HL-60/S4 treated with retinoic acid at 250 ng/mL for 4 days and 3 days (cell line): ENCODE data around the gene TFEC.

Experiments used
- in situ Hi-C: fragments of 300-500 bp; cut with MboI; formaldehyde crosslinking; loops from 2 replicates; pipeline ENCODE4 v1.7.0; 2022; ENCODE audit warnings: low sequenced_read_pairs

TFEC gene

GRCh38 chr7:115995701-115996100 lies 34.9 kb downstream of the TFEC start:
- in situ Hi-C loops: no loop called here

- in situ Hi-C loops: no loop called here
Observed at GRCh38 chr7:115988401-115988800, 42.2 kb downstream of the TFEC start.

DNA sequence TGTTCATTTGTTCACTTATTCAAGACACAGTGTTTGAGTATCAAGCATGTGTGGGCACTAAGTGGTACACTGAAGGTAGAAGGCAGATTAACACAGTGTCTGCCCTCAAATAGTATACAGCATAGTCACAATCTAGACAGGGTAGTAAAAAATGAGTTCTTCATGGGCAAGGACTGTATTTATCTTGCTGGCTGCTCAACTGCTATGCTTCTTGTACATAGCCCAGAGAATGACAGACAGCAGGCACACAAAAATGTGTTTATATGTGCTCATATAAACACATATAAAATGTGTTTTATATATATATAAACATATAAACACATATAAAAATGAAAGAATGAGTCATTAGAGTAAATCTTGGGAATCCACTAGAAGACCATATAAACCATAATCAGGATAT lies 43.1 kb downstream of the TFEC start:
- in situ Hi-C loops: no loop called here

DNA sequence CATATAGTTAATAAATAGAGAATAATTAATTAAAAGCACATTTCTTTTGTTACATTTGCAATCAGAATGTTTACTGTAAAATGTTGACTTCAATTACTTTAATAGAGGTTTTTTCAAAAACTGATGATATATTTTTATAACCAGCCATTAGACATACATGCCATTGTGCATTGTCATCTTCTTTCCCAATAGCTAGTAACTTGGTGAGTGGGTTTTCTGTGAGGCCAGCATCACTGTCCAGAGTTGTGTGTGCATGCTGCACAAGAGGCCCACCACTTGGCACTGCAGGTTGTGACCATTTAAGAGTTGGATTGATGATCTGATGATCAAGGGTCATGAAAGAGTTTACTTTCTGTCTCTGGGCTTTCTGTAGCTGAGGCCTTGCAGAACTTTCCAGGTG lies 46.5 kb downstream of the TFEC start:
- in situ Hi-C loops: no loop called here

DNA sequence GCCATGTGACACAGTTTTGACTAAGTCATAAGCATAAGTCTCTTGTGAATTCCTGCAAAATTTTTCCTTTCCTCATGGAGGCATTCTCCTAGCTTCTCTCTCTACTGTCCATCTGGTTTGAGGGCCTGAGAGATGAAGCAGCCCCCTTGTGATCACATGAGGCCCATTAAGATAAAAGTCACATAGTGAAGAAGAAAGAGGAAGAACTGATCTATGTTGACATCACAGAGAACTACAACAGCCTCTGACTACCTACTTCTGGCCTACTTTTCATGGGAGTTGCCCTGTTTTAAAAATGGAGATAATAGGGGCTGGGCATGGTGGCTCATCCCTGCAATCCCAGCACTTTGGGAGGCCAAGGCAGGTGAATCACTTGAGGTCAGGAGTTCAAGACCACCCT lies 50.4 kb downstream of the TFEC start:
- in situ Hi-C loops: no loop called here

DNA sequence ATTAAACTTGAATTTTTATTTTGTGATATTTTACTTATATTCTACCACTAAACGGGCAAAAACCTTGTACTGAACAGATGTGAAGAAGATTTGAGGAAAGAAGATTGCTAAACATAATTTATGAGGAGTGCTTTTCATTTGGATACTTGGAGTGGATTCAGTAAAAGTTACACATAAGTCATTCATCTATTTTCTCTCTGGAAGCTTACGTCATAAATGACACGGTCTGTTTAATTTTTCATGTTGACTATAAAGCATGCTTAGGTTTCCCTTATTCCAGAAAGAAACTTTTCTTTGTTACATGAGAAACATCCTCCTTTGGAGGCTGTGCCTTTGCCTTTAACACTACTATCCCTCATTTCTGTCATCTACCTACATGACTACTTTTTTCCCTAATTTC lies 53.9 kb downstream of the TFEC start:
- in situ Hi-C loops: no loop called here

DNA sequence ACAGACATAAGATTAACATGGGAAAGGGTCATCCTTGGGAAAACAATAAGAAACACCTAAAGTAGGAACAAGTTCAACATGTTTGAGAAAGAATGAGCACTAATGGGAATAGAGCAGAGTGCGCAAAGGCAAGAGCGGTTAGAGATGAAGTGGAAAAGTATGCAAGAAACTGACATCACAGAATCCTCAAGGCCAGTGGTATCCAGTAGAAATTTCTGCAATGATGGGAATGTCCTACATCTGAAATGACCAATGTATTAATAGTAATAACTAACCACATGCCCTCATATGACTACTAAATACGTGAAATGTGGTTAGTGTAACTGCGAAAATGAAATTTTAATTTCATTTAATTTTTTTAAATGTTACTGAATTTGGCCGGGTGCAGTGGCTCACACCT lies 54.8 kb downstream of the TFEC start:
- in situ Hi-C loops: no loop called here

DNA sequence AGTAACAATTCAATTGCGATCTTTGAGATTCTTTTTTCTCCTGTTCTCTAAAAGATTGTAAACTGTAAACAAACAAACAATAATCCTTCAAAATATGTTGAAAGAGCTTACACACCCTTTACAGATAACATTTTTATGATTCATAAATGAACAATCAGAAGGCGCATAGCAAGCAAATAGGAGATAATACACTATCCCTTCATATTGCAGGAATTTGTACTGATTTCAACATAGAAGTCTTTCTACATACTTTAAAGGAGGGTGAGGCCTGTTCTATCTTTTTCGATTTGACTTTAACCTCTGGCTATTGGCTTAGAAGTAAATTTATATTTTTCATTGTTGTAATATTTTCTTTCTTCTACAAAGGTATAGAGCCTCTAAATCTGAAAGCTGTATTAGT lies 57.2 kb downstream of the TFEC start:
- in situ Hi-C loops: no loop called here

DNA sequence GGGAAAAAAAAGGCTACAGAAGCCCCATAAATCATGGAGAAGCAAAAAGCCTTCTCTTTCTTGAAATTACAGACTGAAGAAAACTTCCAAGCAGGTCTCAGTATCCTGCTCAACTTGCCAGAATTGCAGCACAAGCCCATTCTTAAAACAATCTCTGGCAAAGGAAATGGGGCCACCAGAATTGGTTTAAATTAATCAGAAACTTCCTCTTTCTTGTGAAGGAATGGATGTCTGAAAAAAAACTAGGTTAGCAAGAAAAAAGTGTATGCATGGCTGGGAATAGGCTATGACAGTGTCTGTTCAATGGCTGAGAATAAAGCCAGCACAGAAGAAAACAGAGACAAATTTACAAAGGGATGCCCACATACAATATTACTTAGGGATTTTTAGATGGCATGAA lies 59.1 kb downstream of the TFEC start:
- in situ Hi-C loops: no loop called here

DNA sequence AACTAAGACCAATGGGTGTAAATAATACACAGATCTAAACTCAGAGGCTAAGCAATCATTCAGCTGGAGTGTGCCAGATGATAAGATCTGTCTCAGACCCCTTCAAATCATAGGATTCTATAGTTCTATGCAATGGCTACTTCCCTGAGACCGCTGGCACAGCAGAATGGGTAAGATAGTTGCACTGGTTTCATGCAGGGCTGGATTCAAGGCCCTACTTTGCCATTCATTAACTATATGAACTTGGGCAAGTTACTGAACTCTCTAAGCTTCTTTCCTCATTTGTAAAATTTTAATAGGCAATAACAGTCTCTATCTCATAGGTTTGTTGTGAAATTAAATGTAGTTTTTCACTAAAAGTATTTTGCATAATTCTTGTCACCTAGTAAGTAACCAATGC lies 62.0 kb downstream of the TFEC start:
- in situ Hi-C loops: no loop called here

DNA sequence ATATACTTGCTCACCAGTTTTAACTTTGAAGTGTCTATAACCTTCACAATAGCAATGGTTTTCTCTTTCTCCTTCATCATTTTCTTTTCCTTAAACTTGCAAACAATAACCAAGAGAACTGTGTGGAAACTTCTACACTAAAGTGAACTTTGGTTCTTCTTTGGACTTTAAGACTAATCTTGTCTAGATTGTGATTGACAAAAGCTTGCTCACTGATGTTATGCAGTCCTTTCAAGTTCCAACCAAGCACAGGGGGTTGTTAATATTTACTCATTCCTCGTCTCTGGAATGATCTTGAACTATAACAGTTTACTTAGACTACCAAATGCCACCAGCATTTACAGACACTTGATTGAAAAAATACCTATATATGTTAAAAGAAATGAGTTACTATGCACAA lies 62.4 kb downstream of the TFEC start:
- in situ Hi-C loops: no loop called here

GRCh38 chr7:115965796-115966475 lies 64.6 kb downstream of the TFEC start:
- in situ Hi-C loops: no loop called here

GRCh38 chr7:115965236-115965635 lies 65.3 kb downstream of the TFEC start:
- in situ Hi-C loops: no loop called here

- in situ Hi-C loops: no loop called here
Observed at GRCh38 chr7:115964799-115965198, 65.8 kb downstream of the TFEC start.

GRCh38 chr7:115962340-115962739 lies 68.2 kb downstream of the TFEC start:
- in situ Hi-C loops: no loop called here

DNA sequence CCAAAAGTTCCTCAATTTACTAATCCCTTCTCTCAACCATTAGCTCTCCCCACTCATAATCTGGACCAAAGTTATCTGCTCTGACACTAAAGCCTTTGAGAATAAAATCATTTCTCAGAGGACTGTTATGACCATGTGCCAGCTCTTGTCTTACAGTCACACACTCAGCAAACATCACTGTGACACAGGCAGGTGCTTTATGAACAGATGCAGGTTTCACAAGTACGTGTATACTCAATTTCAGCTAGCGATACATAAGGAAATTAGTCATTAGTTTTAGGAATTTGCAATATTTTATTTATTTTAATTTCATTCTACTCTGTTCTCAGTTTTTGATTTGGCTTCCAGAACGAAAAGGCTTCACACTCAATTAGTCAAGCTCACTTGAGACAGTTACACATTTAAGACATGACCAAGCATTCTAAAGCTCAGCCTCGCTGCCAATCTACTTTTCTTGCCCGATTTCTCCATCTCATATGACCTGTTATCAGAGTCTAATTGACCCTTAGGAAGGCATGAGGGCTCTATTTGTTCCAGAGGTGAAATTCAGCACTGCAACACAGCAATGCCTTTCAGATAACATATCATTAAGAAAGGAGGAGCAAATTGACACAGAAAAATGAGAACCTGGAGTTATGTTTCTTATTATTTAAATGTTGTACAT lies 76.8 kb downstream of the TFEC start:
- in situ Hi-C loops: no loop called here

- in situ Hi-C loops: no loop called here
Observed at GRCh38 chr7:115952832-115953231, 77.7 kb downstream of the TFEC start.

GRCh38 chr7:115951547-115951946 lies 79.0 kb downstream of the TFEC start:
- in situ Hi-C loops: no loop called here

DNA sequence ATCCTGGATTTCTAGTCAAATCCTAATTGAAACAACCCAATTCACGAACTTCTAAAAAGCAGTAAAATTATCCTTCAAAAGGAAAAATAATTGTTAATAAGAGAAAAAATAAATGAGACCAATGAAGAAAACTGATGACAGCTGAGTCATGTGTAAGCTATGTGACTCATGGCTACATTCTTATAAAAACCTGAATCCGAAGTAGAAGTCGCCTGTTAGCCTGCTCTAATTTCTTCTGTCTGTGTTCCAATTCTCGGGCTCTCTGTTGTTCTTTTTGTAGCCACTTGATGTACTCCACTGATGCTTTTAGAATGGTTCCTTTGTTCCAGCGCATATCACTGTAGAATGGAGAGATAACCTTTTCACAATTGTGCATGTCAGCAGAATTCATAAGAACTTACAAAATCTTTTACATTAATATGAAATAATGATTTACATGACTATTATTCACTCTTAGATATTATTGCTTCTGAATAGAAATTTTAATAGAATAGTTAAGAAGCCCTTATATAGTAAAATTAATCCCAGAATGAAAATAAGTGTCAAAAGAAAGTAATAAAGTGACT lies 88.8 kb downstream of the TFEC start:
- in situ Hi-C loops: no loop called here

DNA sequence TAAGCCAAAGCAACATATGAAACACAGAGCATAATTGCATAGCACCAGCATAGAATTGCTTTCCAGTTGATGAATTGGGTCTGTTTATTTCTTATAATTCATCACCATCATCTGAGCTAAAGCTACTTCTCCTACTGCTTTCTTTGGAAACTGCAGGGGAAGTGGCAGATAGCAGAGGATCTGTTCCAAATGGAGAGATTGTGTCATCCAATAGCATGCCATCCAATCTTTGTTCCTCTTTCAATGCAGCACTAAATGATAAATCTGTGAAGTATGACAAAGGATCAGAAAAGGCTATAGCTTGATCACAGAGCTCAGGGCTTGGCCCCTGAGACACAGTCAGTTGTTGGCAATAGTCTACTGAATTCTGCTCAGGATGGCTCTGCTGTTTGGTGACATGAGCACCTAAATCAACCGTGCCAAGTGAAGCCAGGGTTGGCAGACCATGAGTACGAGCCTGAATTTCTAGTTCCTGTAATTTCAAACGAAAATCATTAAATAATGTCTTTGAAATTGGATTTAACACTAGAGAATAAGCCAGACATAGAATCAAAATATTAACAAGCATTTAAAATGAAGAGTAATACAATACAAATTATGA lies 90.0 kb downstream of the TFEC start:
- in situ Hi-C loops: no loop called here

GRCh38 chr7:115937960-115938359 lies 92.6 kb downstream of the TFEC start:
- in situ Hi-C loops: no loop called here

GRCh38 chr7:115933471-115933870 lies 97.1 kb downstream of the TFEC start:
- in situ Hi-C loops: no loop called here
